GM19372 (cell line): Measurements from ENCODE around the gene SNAPC4.
"Not testable (repeated sequence)": the region's sequence is repeated elsewhere in the genome, so short reads cannot be mapped to it uniquely, and the experiment has no call there.

Experiments
- ATAC-seq: cut with Tn5 transposase; IDR thresholded peaks from one replicate; pipeline ENCODE4 v1.9.1; 2021; ENCODE audit warnings: mild to moderate bottlenecking, low read depth, moderate library complexity; ENCODE audit not compliant: unreplicated experiment

Gene SNAPC4

GRCh38 chr9:136412962-136413361 is 13.0 kb upstream of the SNAPC4 start:
- ATAC-seq, result no peak

DNA sequence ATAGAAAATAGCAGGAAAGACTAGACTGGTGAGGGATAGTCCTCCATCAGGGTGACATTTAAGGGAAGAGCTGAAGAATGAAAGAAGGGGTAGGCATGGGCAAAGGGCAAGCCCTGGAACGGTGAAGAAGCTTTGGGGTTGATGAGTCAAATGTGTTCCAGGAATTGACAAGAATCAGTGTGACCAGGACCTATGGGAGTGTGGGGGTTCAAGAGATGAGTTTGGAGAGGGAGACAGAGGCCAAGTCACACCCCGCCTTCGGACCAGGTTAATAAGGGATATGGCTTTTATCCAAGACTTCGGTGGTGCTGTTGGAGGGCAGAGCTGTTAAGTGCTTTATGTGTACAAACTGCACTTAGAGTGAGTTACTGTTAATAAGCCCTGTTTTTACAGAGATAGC is 11.4 kb upstream of the SNAPC4 start:
- ATAC-seq, result no peak

GRCh38 chr9:136410500-136411287 is 10.7 kb upstream of the SNAPC4 start, which contains the start of the genes ENTR1 and PMPCA:
TSS of gene ENTR1 (minus strand) at chr9:136410614. CDS start at chr9:136410397, 217 bp downstream.
TSS of gene PMPCA (plus strand) at chr9:136410658. CDS start at chr9:136410669, 11 bp downstream.
- peak; percentile 85 for ATAC-seq

- peak; percentile 24 for ATAC-seq
Observed at GRCh38 chr9:136409557-136410455, 9.8 kb upstream of the SNAPC4 start.

- no peak for ATAC-seq
Observed at GRCh38 chr9:136407911-136408310, 7.9 kb upstream of the SNAPC4 start.

DNA sequence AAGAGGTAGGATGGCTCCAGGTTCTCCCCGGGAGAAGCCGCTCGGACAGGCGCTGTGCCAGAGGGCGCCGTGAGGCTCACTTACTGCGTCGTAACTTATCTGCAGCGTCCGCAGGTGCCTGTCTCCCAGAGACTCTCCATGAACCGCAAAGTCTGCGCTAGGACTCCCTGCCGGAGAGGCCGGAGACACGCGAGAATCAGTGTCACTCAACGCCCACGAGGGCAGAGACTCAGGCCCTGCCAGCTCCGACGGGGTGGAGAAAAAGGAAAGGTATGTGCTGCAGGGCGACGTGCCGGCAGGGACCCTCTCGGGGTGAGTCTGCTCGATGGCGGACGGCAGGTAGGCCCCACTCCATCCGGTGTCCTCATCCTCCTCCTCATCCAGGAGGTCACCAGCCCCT is 7.1 kb upstream of the SNAPC4 start:
- not testable (repeated sequence) for ATAC-seq

- ATAC-seq, result not testable (repeated sequence)
Observed at GRCh38 chr9:136405904-136406303, 5.9 kb upstream of the SNAPC4 start.

DNA sequence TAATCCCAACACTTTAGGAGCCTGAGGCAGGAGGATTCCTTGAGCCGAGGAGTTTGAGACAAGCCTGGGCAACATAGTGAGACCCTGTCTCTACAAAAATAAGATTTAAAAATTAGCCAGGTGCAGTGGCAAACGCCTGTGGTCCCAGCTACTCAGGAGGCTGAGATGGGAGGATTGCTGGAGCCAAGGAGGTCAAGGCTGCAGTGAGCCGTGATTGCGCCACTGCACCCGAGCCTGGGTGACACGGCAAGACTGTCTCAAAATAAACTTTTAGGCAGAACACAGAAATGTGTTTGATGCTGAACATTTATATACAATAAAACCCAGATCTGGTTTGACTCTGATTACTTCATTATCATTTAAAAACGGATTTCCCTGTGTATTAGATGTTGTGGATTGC is 5.5 kb upstream of the SNAPC4 start:
- no peak for ATAC-seq

DNA sequence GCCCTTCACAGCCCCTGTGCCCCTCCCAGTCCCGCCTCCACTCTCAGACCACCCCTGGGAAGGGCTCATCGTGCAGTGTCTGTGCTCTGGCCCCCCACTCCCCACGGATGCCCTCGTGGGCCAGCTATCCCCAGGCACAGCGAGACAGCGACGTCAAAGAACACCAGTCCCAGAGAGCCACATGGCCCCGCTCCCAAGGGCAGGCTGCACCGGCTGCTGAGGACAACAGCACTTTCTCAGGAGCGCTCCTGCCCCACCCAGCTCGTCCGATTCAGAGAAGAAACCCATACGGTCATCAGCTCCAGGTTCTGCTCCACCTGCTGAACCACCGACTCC is 4.8 kb upstream of the SNAPC4 start:
- ATAC-seq, result no peak

DNA sequence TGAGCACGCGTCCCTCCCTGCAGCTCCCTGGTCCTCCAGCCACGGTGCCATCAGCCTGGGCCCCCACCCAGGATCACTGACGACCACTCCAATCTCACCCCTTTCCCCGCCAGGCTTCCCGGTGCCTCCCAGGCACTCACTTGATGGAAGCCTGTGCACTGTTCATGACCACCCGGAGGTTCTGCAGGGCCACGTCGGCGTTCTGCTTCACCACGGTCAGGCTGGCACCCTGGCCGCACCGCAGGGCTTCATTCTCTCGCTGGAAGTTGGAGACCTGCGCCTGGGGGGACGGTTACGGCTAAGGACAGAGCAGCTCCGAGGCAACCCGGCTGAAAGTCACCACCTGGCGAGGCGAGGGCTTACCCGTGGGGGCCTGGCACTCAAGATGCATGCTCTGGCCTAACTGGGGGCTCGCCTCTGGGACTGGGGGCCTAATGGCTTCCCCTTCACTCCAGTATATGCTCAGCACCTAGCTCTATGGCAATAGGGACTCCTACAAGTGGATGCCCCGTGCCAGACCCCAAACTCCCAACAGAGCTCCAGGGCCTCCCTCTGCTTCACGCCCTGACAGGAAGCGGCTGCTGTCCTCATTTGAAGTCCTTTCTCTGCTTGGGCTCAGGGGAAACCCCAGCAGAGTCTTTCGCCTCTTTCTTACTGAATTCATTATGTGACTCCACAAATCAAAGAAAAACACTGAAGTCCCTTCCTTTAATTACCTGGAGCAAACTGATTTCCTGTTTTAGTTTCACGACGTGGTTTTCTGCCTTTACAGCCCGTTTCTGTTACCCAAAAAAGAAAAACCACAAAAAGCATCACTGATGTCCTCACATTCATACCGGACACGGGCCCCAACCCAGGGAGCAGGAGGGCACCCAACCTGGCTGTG is 4.2 kb upstream of the SNAPC4 start:
- ATAC-seq, result no peak

- ATAC-seq, result no peak
Observed at GRCh38 chr9:136403538-136403914, 3.6 kb upstream of the SNAPC4 start.

GRCh38 chr9:136402067-136402466 is 2.1 kb upstream of the SNAPC4 start:
- ATAC-seq, result no peak

DNA sequence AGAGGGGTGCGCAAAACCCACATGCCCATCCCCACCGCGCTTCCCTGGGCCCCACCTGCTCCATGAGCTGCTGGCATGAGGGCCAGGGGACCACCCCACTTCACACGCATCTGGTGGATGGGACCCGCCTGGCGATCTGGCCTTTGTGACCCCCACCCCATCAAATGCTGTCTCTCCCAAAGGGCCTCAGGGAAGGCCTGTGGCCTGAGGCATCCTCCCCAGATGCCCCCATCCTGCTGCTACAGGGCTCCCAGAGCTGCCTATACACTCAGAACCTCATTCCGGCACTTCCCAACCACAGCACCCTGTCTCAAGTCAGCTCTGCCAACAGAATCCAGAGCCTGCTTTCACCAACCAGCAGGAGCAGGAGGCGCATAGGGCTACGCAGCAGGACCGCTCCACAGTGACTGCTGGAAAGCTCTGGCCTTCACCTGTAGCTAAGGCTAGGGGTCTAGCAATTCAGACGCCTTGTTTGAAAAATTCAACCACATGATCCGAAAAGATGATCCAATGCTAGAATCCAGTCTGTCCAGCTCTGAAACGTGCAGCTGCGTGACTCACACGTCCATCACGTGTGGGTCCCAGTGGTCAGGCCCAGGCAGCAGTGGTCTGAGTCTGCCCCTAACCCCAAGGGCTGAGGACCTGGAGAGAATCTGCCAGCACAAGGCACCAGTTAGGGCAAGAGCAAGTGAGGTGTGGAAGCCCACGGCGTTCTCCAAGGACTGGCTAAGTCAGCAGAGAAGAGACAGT is 1.4 kb upstream of the SNAPC4 start:
- no peak for ATAC-seq

- peak; percentile 41 for ATAC-seq
Observed at GRCh38 chr9:136399176-136400037, 563 bp downstream of the SNAPC4 start.

DNA sequence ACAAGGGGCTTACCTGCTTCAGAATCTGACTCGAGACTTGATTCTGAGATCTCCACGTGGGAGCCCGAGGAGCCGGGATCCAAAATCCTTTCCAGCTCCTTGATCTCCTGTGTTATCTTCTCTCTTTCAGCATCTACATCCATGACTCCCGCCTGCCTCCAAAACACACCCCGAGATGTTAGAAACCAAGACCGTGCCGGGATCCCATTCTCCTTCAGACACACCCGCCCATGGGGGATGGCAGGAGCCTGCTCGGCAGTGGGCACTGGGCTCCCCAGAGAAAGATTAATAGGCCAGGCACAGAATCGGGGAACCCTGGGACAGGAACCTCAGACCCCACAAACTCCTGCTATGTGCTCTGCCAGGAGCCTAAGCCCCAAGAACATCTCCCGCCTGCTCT is 1.7 kb downstream of the SNAPC4 start:
- ATAC-seq, result no peak

DNA sequence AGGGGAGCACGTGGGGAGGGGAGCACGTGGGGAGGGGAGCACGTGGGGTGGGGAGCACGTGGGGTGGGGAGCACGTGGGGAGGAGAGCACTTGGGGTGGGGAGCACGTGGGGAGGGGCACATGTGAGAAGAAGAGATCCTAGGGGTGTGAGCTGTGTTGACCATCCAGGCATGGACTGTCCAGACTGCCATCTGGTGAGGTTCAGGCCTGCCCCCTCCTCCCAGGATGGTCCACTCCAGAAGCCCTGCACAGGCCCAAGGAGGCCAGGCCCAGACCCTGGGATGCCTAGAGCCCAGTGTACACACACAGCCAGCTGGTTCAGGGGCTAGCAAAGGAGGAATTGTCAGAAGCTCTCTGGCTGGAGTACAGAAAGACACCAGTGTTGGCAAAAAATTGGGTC is 2.3 kb downstream of the SNAPC4 start:
- ATAC-seq, result no peak

DNA sequence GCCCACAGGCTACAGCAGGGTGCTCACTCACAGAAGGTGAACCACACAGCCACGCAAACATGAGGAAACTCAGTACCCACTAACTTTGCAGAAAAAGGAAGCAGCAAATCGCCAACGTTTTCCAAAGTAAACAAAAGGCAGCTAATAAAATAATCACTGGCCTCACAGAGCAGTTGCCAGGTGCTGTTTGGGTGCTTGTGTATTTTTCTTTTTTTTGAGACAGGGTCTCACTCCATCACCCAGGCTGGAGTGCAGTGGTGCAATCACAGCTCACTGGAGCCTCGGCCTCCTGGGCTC is 3.8 kb downstream of the SNAPC4 start:
- no peak for ATAC-seq

- no peak for ATAC-seq
Observed at GRCh38 chr9:136395345-136396218, 4.4 kb downstream of the SNAPC4 start.
